HepG2 (cell line): ENCODE measurements around the gene RNF208. TPM values are rescaled to one million over a fixed set of nuclear protein-coding genes. Genes with fewer than 3 reads are reported as not detected.

Experiments used
- ARNTL ChIP-seq: sonication (generic); formaldehyde crosslinking; IDR thresholded peaks from 2 replicates; pipeline ENCODE4 v1.4.0; 2020; ENCODE audit warnings: mild to moderate bottlenecking, missing genetic modification reagents
- BATF2 ChIP-seq: sonication (generic); formaldehyde crosslinking; IDR thresholded peaks from 2 replicates; pipeline ENCODE4 v1.8.0; 2022; ENCODE audit warnings: mild to moderate bottlenecking, missing genetic modification reagents, moderate library complexity
- ESRRA ChIP-seq: sonication (generic); formaldehyde crosslinking; IDR thresholded peaks from 2 replicates; pipeline ENCODE4 v1.5.1; 2020; ENCODE audit warnings: mild to moderate bottlenecking, low read depth, missing genetic modification reagents
- HNF4G ChIP-seq, 2 experiments: sonication (generic) in 1 of 2; formaldehyde crosslinking in 1 of 2; IDR thresholded peaks; 2 replicates each; pipeline versions ENCODE4 v1.4.0 to v1.6.1; 2011 to 2020; ENCODE audit warnings: borderline replicate concordance in 2 of 2, low read depth in 2 of 2, mild to moderate bottlenecking in 2 of 2, low read length in 1 of 2, missing genetic modification reagents in 1 of 2, moderate library complexity in 1 of 2
- KAT7 ChIP-seq: IDR thresholded peaks from 2 replicates; pipeline ENCODE4 v1.6.1; 2018; ENCODE audit warnings: borderline replicate concordance, missing compliant biosample characterization
- KDM4B ChIP-seq: sonication (generic); formaldehyde crosslinking; IDR thresholded peaks from 2 replicates; pipeline ENCODE4 v1.4.0; 2020; ENCODE audit warnings: missing genetic modification reagents
- NFYC ChIP-seq: IDR thresholded peaks from 2 replicates; pipeline ENCODE4 v1.6.1; 2016; ENCODE audit warnings: missing genetic modification reagents, missing compliant biosample characterization
- PTBP1 ChIP-seq: fragments of 200-400 bp; formaldehyde crosslinking; IDR thresholded peaks from 2 replicates; pipeline ENCODE4 v1.6.1; 2018; ENCODE audit warnings: low read length, low read depth; ENCODE audit not compliant: poor library complexity, severe bottlenecking
- RFX1 ChIP-seq: fragments of 450-650 bp; IDR thresholded peaks from 2 replicates; pipeline ENCODE4 v1.6.1; 2017
- THAP7 ChIP-seq: sonication (generic); formaldehyde crosslinking; IDR thresholded peaks from 2 replicates; pipeline ENCODE4 v1.8.1; 2023; ENCODE audit warnings: mild to moderate bottlenecking, missing genetic modification reagents
- ZBTB7B ChIP-seq: sonication (generic); formaldehyde crosslinking; IDR thresholded peaks from 2 replicates; pipeline ENCODE4 v1.4.0; 2020; ENCODE audit warnings: missing genetic modification reagents
- ZFP90 ChIP-seq: sonication (generic); formaldehyde crosslinking; IDR thresholded peaks from 2 replicates; pipeline ENCODE4 v1.8.0; 2022; ENCODE audit warnings: missing genetic modification reagents, mild to moderate bottlenecking, inconsistent platforms, borderline replicate concordance
- ZNF326 ChIP-seq: sonication (generic); formaldehyde crosslinking; IDR thresholded peaks from 2 replicates; pipeline ENCODE4 v1.4.0; 2020; ENCODE audit warnings: missing genetic modification reagents, borderline replicate concordance
- ZNF407 ChIP-seq: sonication (generic); formaldehyde crosslinking; IDR thresholded peaks from one replicate; pipeline ENCODE4 v1.5.1; 2020; ENCODE audit warnings: mild to moderate bottlenecking, missing genetic modification reagents; ENCODE audit errors: not compliant biosample characterization
- ZNF430 ChIP-seq: sonication (generic); formaldehyde crosslinking; IDR thresholded peaks from 2 replicates; pipeline ENCODE4 v1.9.0; 2021; ENCODE audit warnings: mild to moderate bottlenecking, missing genetic modification reagents
- ZNF577 ChIP-seq: sonication (generic); formaldehyde crosslinking; IDR thresholded peaks from 2 replicates; pipeline ENCODE4 v1.4.0; 2020; ENCODE audit warnings: mild to moderate bottlenecking, low read depth, missing genetic modification reagents, borderline replicate concordance
- ZNF605 ChIP-seq: sonication (generic); formaldehyde crosslinking; IDR thresholded peaks from 2 replicates; pipeline ENCODE4 v1.8.0; 2022; ENCODE audit warnings: mild to moderate bottlenecking, missing genetic modification reagents
- ZNF883 ChIP-seq: sonication (generic); formaldehyde crosslinking; IDR thresholded peaks from 2 replicates; pipeline ENCODE4 v1.5.1; 2020; ENCODE audit warnings: mild to moderate bottlenecking, missing genetic modification reagents; ENCODE audit errors: not compliant biosample characterization
- polyA plus RNA-seq, 8 experiments: library from polyadenylated mRNA; depleted of rRNA in 3 of 8; stranded (reverse) in 7 of 8; unstranded in 1 of 8; fragments of >200 nt; fragmentation: Illumina TruSeq in 4 of 8; extraction: Trizol in 4 of 8; gene quantifications; 2 replicates each; pipeline versions ENCODE4 v1.2.1 to v1.2.3, GENCODE V29; 2011 to 2016; ENCODE audit warnings: low read depth in 4 of 8, missing spikeins in 1 of 8, mixed read lengths in 1 of 8; ENCODE audit not compliant: insufficient read depth in 1 of 8
- total RNA-seq, 5 experiments: library from RNA; depleted of rRNA; stranded (reverse); fragments of >200 nt; fragmentation: Illumina TruSeq; extraction: Trizol; gene quantifications; 2 replicates each; pipeline ENCODE4 v1.2.3, GENCODE V29; 2016; ENCODE audit warnings: low read depth in 1 of 5

The RNF208 gene
- total and polyA plus RNA-seq, 2 of the 13 experiments (the other 11 are each of a cell fraction or from before 2014, with no cell fraction given), result 1.6 to 2.1 TPM

GRCh38 chr9:137200311-137201204 is 21.5 kb downstream of the RNF208 start, which contains the start of gene TPRN (continued):
- 0 out of 2 replicates have a peak, but pooled peaks have one; percentile 55 for TF ChIP-seq ARNTL (CRISPR knock-in tag)
- no peak for TF ChIP-seq RFX1
- TF ChIP-seq ZFP90, result peak; percentile 63; the same call in 1 of the 2 replicates
- TF ChIP-seq ZNF883 (CRISPR knock-in tag), result peak; percentile 65
- peak; percentile 71 for TF ChIP-seq ZNF407
- peak; percentile 80; the same call in 1 of the 2 replicates for TF ChIP-seq ZNF430 (CRISPR knock-in tag)
- peak; percentile 100 for TF ChIP-seq ESRRA
- TF ChIP-seq ZNF605 (CRISPR knock-in tag), result peak; percentile 61; the same call in 1 of the 2 replicates
- TF ChIP-seq PTBP1, result no peak
- TF ChIP-seq ZBTB7B (CRISPR knock-in tag), result peak; percentile 93
- TF ChIP-seq KDM4B (CRISPR knock-in tag), result no peak; the same call in none of the 2 replicates
- TF ChIP-seq THAP7 (CRISPR knock-in tag), result peak; percentile 89; the same call in 1 of the 2 replicates
- TF ChIP-seq NFYC (CRISPR knock-in tag), result peak; percentile 95
- TF ChIP-seq KAT7, result peak; percentile 39; the same call in 1 of the 2 replicates
- peak; percentile 70; the same call in 1 of the 2 replicates for TF ChIP-seq ZNF326 (CRISPR knock-in tag)
- TF ChIP-seq BATF2, result no peak
- TF ChIP-seq ZNF577 (CRISPR knock-in tag), result no peak
- peak; percentile 88 for TF ChIP-seq HNF4G (IDR thresholded peaks at IDR 0.05; ENCODE audit: borderline replicate concordance, low read depth, low read length)
- TF ChIP-seq HNF4G (CRISPR knock-in tag; IDR thresholded peaks at IDR 0.05; ENCODE audit: borderline replicate concordance, low read depth), result peak; percentile 94
